Measurements from ENCODE around the gene RPA3.
"Not testable (repeated sequence)": the region's sequence is repeated elsewhere in the genome, so short reads cannot be mapped to it uniquely, and the experiment has no call there.

RPA3 gene

GRCh38 chr7:7688310-7688709 is 30.1 kb downstream of the RPA3 start:
- no peak for DNase-seq

DNA sequence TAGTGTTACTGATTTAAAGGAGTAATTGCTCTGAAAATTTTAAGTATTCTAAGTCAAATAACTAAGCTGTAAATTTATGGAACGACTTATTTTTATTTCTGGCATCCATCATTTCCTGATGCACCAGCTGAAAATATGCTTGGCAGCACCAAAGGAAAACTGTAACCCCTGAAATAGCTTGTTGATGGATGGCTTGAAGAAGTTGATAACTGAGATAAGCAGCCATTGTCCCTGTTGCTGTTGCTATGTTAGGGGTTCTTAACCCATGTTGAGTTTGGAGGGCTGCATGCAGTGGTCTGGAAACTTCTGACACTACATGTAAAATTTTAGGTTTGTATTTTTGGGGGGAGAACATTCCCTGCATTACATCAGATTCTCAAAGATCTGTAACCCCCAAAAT is 30.6 kb downstream of the RPA3 start:
- DNase-seq = no peak

DNA sequence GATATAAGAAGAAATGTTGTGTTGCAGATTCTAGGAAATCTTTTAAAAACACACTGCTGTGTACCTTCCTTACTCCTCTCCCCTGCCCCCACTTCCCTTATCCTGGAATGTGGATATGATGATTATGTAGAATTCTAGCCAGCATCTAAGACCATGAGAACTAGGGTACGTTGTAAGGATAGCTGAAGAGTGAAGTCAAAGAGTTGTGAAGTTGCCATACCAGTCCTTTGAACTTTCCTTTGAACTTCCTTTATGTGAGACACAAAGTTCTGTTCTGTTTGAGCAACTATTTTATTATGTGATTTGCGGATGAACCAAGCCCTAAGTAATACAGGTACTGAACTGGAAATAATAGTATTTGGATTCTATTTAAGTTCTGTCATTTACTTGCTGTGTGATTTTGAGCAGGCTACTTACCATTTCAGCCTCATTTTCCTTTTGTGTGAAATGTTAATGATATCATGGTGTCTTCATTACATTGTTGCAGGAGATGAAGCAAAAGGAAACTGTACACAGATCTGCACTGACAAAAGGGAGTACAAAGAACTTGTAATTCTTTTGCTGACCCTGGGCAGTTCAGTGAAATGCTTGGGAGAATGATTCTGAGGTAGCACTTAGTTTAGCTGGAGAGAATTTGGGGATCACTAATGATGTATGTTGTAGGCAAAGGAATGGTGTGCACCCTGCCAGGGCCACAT is 31.4 kb downstream of the RPA3 start:
- DNase-seq = no peak

DNA sequence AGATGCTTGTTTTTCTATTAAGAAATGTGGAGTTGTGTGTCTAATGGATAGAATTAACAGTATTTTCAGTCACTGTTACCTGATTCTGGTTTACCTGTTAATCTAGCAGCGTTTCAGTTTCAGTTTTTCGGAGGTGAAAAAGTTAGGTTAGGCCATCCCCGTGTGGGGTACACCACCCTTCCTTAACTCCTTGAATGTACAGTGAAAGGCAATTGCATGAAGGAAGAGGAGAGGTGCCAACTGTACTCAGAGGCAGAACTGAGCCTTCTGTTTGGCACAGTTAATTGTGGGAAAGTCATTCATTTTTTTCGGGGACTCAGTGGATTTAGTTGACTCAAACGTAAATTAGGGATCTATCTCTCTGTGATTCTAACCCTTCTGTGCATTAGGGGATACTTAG is 35.5 kb downstream of the RPA3 start:
- DNase-seq = no peak

GRCh38 chr7:7681936-7682329 is 36.5 kb downstream of the RPA3 start:
- no peak for DNase-seq

GRCh38 chr7:7681191-7681935 is 37.0 kb downstream of the RPA3 start:
- DNase-seq = no peak

GRCh38 chr7:7679640-7680039 is 38.8 kb downstream of the RPA3 start:
- DNase-seq = not testable (repeated sequence)

- no peak for DNase-seq
Measured at GRCh38 chr7:7675686-7676085, 42.7 kb downstream of the RPA3 start.

DNA sequence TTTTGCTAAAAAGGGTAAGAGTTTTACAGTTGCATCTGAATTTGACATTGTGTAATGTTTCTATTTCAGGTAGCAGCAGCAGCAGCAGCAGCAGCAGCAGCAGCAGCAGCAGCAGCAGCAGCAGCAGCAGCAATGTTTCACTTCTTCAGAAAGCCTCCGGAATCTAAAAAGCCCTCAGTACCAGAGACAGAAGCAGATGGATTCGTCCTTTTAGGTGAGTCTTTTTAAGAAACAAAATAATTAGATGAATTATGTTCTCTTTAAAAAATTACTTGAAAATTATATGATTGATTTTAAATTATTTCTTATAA is 45.2 kb downstream of the RPA3 start:
- no peak for DNase-seq

DNA sequence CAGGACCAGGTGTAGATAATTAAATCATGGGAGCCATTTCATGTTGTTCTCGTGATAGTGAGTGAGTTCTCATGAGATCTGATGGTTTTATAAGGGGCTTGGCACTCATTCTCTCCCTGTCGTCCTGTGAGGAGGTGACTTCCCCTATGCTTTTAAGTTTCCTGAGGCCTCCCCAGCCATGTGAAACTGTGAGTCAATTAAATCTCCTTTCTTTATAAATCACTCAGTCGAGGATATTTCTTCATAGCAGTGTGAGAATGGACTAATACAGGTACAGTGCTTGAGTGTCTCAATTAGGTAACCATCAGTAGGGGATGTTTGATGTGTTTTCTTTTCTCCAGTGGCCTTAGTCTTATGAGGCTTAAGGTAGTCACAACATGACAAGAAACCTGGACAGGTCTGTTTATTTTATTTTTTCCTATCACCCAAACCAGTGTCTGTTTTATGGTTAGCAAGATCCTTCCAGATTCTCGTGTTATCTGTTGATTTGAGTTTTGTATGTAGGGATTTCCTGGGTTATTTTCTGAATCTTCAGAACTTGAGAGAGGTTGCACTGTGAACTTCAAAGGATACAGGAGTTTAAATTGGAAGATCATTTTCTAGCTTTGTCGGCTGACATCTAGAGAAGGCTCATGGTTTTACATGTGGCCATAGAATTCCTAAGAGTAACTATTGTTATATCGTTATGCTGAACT is 45.7 kb downstream of the RPA3 start:
- no peak for DNase-seq

GRCh38 chr7:7671361-7671760 is 47.0 kb downstream of the RPA3 start:
- DNase-seq = no peak

DNA sequence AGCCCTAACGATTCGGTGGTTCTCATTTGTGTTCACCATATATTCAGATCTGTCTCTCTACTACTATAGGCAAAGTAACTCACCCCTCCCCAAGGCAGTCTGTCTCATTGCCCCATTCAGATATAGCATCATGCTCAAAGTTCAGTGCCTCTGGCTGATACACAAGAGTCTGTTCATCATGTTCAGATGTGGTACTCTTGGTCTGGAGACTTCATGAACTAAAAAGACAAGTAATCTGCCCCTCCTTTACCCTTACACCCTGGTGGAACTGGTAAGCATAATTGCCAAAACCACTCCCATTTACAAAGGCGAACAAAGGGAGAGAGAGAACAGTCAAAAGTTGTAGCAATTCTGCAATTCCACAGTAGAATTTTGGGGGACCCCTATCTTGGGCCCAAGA is 47.9 kb downstream of the RPA3 start:
- DNase-seq = no peak

- no peak for DNase-seq
Measured at GRCh38 chr7:7668706-7669105, 49.7 kb downstream of the RPA3 start.

- no peak for DNase-seq
Measured at GRCh38 chr7:7667187-7667586, 51.2 kb downstream of the RPA3 start.

GRCh38 chr7:7665031-7665430 is 53.4 kb downstream of the RPA3 start:
- DNase-seq = no peak

GRCh38 chr7:7664291-7664690 is 54.1 kb downstream of the RPA3 start:
- DNase-seq = no peak

GRCh38 chr7:7662527-7662926 is 55.9 kb downstream of the RPA3 start:
- DNase-seq = no peak

DNA sequence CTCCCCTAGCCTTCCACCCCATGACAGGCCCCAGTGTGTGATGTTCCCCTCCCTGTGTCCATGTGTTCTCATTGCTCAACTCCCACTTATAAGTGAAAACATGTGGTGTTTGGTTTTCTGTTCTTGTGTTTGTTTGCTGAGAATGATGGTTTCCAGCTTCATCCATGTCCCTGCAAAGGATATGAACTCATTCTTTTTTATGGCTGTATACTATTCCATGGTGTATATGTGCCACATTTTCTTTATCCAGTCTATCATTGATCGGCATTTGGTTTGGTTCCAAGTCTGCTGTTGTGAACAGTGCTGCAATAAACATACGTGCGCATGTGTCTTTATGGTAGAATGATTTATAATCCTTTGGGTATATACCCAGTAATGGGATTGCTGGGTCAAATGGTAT is 61.9 kb downstream of the RPA3 start:
- not testable (repeated sequence) for DNase-seq

DNA sequence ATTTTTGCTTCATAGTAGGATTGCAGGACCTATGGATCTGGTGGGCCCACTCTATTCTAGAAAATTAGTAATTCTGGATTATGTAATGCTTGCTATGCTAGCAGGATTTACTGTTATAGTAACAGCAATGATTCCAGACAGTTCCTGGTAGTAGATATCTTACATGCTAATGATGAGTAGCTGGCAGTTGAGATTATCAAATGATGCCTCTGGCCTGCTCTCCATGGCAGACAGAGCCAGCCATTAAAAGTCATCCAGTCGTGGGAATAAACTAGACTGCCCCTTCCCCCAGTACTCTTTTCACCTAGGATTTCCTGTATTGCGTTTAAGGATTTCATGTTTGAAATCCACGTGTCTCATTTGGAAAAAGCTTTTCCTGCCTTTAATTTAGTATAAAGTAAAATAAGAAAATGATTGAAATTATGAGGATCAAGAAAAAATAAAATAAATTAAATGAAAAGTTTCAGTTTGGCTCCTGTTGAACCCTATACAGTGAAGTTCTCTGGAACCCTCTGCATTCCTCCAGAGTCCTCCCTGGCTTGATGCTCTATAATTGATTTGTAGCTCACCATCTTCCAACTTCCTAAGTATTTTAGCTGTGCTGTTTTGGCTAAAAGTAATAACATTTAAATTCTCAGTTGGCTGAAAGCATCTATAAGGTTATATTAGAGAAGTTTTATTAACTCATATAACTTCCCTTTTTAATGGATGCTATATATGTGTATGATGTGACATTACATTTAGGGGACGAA is 63.3 kb downstream of the RPA3 start:
- DNase-seq = no peak

DNA sequence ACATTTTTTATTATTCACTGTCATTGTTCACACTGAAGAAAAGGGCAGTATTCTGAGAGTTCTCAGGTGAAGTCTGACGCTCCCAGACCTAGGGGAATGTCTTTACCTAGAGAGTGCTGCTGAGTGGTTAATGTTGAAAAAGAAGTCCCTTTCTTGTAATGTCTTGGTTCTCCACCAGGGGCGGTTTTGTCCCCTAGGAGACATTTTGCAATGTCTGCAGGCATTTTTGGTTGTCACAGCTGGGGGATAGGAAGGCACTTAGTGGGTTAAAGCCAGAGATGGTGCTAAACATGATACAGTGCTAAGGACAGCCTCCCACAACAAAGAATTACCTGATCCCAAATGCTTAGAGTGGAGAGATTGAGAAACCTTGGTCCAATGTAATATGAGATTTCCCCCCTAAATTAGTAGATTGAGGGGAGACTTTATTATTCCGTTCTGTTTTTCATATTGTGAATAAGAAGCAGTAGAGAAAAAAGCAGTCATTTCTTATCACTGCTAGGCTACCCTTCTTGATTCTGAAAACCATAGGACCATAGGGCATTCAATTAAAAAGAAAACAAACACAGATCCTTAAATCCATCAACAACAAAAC is 64.7 kb downstream of the RPA3 start:
- no peak for DNase-seq

DNA sequence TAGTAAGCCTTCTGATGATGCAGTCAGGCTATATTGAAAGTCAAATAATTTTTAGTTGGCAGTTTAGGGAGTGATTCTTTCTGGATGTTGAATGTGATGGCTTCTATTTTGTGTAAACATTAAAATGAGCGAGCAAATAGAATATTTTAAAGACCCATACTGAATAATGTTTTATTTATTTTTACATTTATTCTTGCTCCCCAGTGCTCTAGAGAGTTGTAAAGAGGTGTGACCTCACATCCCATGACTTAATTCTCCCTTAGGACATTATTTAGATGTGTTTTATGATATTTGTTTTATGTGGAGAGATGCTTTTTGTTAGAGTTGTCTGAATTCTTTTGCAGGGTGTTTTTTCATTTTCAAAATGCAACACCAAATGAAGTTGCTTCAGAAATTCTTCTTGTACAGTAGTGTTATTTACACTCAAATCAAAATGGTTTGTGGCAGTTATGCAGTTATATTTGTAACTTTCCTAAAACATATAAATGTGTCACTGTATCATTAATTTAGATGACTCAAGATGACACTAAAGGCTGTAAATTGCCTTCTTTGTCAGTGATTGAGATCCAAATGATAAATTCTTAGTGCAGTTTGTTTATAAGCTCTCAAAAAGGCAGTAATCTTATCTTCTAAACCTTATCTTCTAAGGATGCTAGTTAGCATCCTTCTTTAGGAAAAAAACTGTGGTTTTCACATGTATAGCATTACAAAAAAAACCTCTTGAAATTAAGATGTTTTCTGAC is 65.4 kb downstream of the RPA3 start:
- DNase-seq = no peak

DNA sequence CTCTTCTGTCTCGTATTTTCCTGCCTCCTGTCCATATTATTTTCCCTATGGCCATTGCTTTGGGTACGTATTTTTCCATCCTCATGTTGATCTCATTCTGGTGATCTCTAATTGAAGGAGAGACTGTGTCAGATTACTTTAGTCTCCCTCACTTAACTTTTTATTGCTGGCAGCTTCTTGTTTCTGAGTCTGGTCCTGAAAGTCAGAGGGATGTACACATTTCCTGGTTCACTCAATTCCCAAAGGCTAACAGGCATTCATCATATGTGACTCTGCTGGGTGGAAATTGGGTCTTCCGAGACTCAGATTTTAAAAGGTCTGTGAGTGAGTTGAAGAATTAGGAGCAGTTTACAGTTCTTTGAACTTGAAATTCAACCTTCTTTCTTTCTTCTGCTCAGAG is 66.9 kb downstream of the RPA3 start:
- no peak for DNase-seq

Measured in 8988T (cell line).